Spleen (tissue), 11 donors: ENCODE measurements around the gene MPP3. TPM values are rescaled to one million over a fixed set of nuclear protein-coding genes. Genes with fewer than 3 reads are reported as not detected.

Experiments
- DNase-seq: peaks from one replicate; pipeline ENCODE4 v3.0.0-alpha.2; 2020
- H3K27ac ChIP-seq, 8 donors: fragments of 200-600 bp; sonication (generic) in 7 of 8; 1 replicate in 4 of 8; 2 replicates in 4 of 8; pipeline versions ENCODE4 v1.5.0 to v1.8.0; 2016 to 2021; ENCODE audit warnings: inconsistent platforms in 4 of 8, mild to moderate bottlenecking in 4 of 8, moderate library complexity in 1 of 8
- H3K27me3 ChIP-seq, 7 donors: fragments of 200-600 bp; sonication (generic) in 6 of 7; replicated peaks in 1 of 7; 1 replicate in 4 of 7; 2 replicates in 3 of 7; pipeline versions ENCODE4 v1.5.0 to v1.8.0; 2016 to 2021; ENCODE audit warnings: inconsistent platforms in 3 of 7, mild to moderate bottlenecking in 1 of 7
- H3K36me3 ChIP-seq, 6 donors: fragments of 200-600 bp; sonication (generic) in 5 of 6; 1 replicate in 4 of 6; 2 replicates in 2 of 6; pipeline versions ENCODE4 v1.5.0 to v1.8.0; 2016 to 2021; ENCODE audit warnings: inconsistent platforms in 2 of 6
- H3K4me1 ChIP-seq, 6 donors: fragments of 200-600 bp; sonication (generic) in 5 of 6; 1 replicate in 3 of 6; 2 replicates in 3 of 6; pipeline versions ENCODE4 v1.5.0 to v1.8.0; 2016 to 2021; ENCODE audit warnings: inconsistent platforms in 3 of 6
- H3K4me3 ChIP-seq, 8 donors: fragments of 200-600 bp; sonication (generic) in 7 of 8; 1 replicate in 4 of 8; 2 replicates in 4 of 8; pipeline versions ENCODE4 v1.5.0 to v1.8.0; 2016 to 2021; ENCODE audit warnings: inconsistent platforms in 4 of 8, mild to moderate bottlenecking in 4 of 8, moderate library complexity in 2 of 8
- H3K9me3 ChIP-seq, 8 donors: fragments of 200-600 bp; sonication (generic) in 7 of 8; 1 replicate in 4 of 8; 2 replicates in 4 of 8; pipeline versions ENCODE4 v1.5.0 to v1.8.0; 2016 to 2021; ENCODE audit warnings: inconsistent platforms in 4 of 8
- CTCF ChIP-seq, 11 experiments: fragments of 200-600 bp in 7 of 11; fragments of 450-650 bp in 4 of 11; sonication (generic) in 4 of 11; IDR thresholded peaks in 8 of 11; conservative IDR thresholded peaks in 3 of 11; 1 replicate in 7 of 11; 2 replicates in 4 of 11; pipeline versions ENCODE4 v1.4.0 to v1.8.0; 2016 to 2021; ENCODE audit warnings: antibody characterized with exemption in 11 of 11, inconsistent platforms in 4 of 11, mild to moderate bottlenecking in 1 of 11
- POLR2A ChIP-seq, 3 donors: fragments of 450-650 bp; IDR thresholded peaks; one replicate each; pipeline ENCODE4 v1.5.1; 2017; ENCODE audit warnings: antibody characterized with exemption in 3 of 3, mild to moderate bottlenecking in 1 of 3
- POLR2AphosphoS5 ChIP-seq, 3 donors: sonication (generic); formaldehyde crosslinking; IDR thresholded peaks; one replicate each; pipeline ENCODE4 v1.5.1; 2017; ENCODE audit warnings: antibody characterized with exemption in 3 of 3
- WGBS, 5 donors: extraction: QIAGEN DNeasy Blood & Tissue Kit in 3 of 5; methylation state at CpG; one replicate each; pipeline versions ENCODE4 v1.1.5 to v1.1.7; 2013 to 2018; 5-methylcytosine and 5-hydroxymethylcytosine counted together
- intact Hi-C: fragments of 100-400 bp; cut with DNase I; formaldehyde crosslinking; loops from one replicate; pipeline ENCODE4 v1.15.0; 2023; ENCODE audit warnings: low total_unique reads
- polyA plus RNA-seq, 3 donors: library from polyadenylated mRNA; stranded (reverse); fragments of 200-250 nt; gene quantifications; one replicate each; pipeline ENCODE4 v1.2.1, GENCODE V29; 2013
- total RNA-seq, 7 donors: library from RNA; depleted of rRNA in 3 of 7; stranded (reverse); fragments of >200 nt in 3 of 7; fragmentation: NEBNext Ultra II Directional in 4 of 7; extraction: Animal tissue kit (Norgen Biotek cat#: 25700) in 4 of 7; gene quantifications; one replicate each; pipeline versions ENCODE4 v1.1.0 to v1.2.1, GENCODE V29; 2016 to 2021
- donor health status: healthy with polysubstance abuse.
- donor health status: DM: no; HTN: no; CAD: no; lungs with moderate emphysema.
- donor health status: DM: no; HTN: no; CAD: no.
- donor health status: Bipolar disorder and iron deficiency.
- donor health status: healthy.
- donor health status: DM: no; HTN: no; CAD: no.
- donor health status: DM: yes; HTN: yes; CAD: no.

The MPP3 gene
- total and polyA plus RNA-seq, 10 donors = 1.9 to 23.9 (median 7.1) TPM

- intact Hi-C loops = no loop called here
- Histone ChIP-seq H3K4me1 (peaks cover 0 to 14% (median 8%) of the 10 kb centered on the region in 6 donors), H3K36me3 (no peaks in the 10 kb centered on the region), H3K9me3 (no peaks in the 10 kb centered on the region), H3K27ac (no peak overlapping the region), H3K27me3 (peaks cover 0 to 18% (median 0%) of the 10 kb centered on the region in 7 donors), H3K4me3 (no peak overlapping the region)
- TF ChIP-seq CTCF (IDR thresholded peaks at IDR 0.05 in 8 of 11, conservative IDR thresholded peaks at IDR 0.05 in 3 of 11) = no peak
- TF ChIP-seq POLR2A (IDR thresholded peaks at IDR 0.05) = no peak
- no peak for TF ChIP-seq POLR2AphosphoS5 (IDR thresholded peaks at IDR 0.05)
- WGBS, 5 donors = 69 to 92% (median 90%) methylated on average over 1 to 10 of the region's 10 CpGs
- DNase-seq = peak; percentile 64
Measured at GRCh38 chr17:43877451-43878155, 44.7 kb upstream of the MPP3 start.

- H3K36me3 ChIP-seq = no peaks in the 10 kb centered on the region
- no peaks in the 10 kb centered on the region for H3K9me3 ChIP-seq
- H3K4me1 ChIP-seq = peaks cover 0 to 14% (median 8%) of the 10 kb centered on the region in 6 donors
- WGBS, 5 donors = 82 to 89% (median 86%) methylated on average over 7 of the region's 7 CpGs
- intact Hi-C loops = no loop called here
- no peak for TF ChIP-seq POLR2AphosphoS5 (IDR thresholded peaks at IDR 0.05)
- H3K27ac ChIP-seq = no peak overlapping the region
- peak; percentile 34 for DNase-seq
- no peak overlapping the region for H3K4me3 ChIP-seq
- peaks cover 0 to 18% (median 0%) of the 10 kb centered on the region in 7 donors for H3K27me3 ChIP-seq
Measured at GRCh38 chr17:43877031-43877430, 44.1 kb upstream of the MPP3 start.

GRCh38 chr17:43875476-43876147, 42.7 kb upstream of the MPP3 start:
- Histone ChIP-seq H3K4me3 (no peak overlapping the region), H3K27ac (no peak overlapping the region), H3K9me3 (no peaks in the 10 kb centered on the region), H3K36me3 (no peaks in the 10 kb centered on the region), H3K4me1 (peaks cover 0 to 14% (median 8%) of the 10 kb centered on the region in 6 donors), H3K27me3 (peaks cover 0 to 18% (median 0%) of the 10 kb centered on the region in 7 donors)
- peak; percentile 33 for DNase-seq
- 72 to 89% (median 84%) methylated on average over 3 of the region's 3 CpGs for WGBS, 5 donors
- intact Hi-C loops = no loop called here
- TF ChIP-seq POLR2A (IDR thresholded peaks at IDR 0.05) = no peak
- no peak for TF ChIP-seq POLR2AphosphoS5 (IDR thresholded peaks at IDR 0.05)
- no peak for TF ChIP-seq CTCF (IDR thresholded peaks at IDR 0.05 in 8 of 11, conservative IDR thresholded peaks at IDR 0.05 in 3 of 11)

- Histone ChIP-seq H3K36me3 (no peaks in the 10 kb centered on the region), H3K4me3 (no peak overlapping the region), H3K27ac (no peak overlapping the region), H3K9me3 (no peaks in the 10 kb centered on the region), H3K27me3 (peaks cover 0 to 23% (median 0%) of the 10 kb centered on the region in 7 donors), H3K4me1 (peaks cover 0 to 14% (median 8%) of the 10 kb centered on the region in 6 donors)
- no peak for DNase-seq
- WGBS, 5 donors = 86 to 91% (median 87%) methylated on average over 3 of the region's 3 CpGs
- TF ChIP-seq POLR2AphosphoS5 (IDR thresholded peaks at IDR 0.05) (no peak), POLR2A (IDR thresholded peaks at IDR 0.05) (no peak), CTCF (IDR thresholded peaks at IDR 0.05 in 8 of 11, conservative IDR thresholded peaks at IDR 0.05 in 3 of 11) (no peak)
- intact Hi-C loops = no loop called here
Measured at GRCh38 chr17:43874293-43874692, 41.3 kb upstream of the MPP3 start.
